A673 (cell line): ENCODE measurements around the gene ZSCAN21.

Source experiments
- EZH2 ChIP-seq: fragments of 200-600 bp; sonication (generic); IDR thresholded peaks from 2 replicates; pipeline ENCODE4 v1.6.1; 2017; ENCODE audit warnings: borderline replicate concordance, low read depth, mild to moderate bottlenecking, mixed read lengths, antibody characterized with exemption, low read length; ENCODE audit not compliant: poor library complexity, severe bottlenecking
- TF ChIP-seq, protein P1 (sequence below): fragments of 300-800, 200-600 bp; sonication (generic); conservative IDR thresholded peaks from 2 replicates; pipeline ENCODE4 v1.5.1; 2017; ENCODE audit warnings: low read depth, mild to moderate bottlenecking, antibody characterized with exemption, low read length, moderate library complexity, mixed read lengths

DNA sequence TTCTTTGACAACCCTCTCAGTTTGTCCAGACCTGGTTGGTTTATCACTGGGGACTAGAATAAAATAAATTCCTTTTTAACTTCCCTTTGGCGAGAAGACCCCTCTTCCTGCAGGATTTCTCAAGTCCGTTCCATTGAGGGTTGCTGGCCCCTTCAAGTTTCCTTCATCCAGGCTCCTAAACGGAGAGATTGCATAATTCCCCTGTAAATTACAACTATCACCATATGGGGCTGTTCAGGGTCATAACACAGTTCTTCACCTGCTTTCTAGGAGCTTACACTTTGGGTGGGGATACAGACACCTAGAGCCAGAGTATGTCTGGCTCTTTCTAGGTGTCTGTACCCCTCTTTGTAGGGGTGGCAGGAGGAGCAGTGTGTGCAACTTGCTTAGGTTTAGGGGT is 35.9 kb downstream of the ZSCAN21 start:
- TF ChIP-seq, protein P1, sequence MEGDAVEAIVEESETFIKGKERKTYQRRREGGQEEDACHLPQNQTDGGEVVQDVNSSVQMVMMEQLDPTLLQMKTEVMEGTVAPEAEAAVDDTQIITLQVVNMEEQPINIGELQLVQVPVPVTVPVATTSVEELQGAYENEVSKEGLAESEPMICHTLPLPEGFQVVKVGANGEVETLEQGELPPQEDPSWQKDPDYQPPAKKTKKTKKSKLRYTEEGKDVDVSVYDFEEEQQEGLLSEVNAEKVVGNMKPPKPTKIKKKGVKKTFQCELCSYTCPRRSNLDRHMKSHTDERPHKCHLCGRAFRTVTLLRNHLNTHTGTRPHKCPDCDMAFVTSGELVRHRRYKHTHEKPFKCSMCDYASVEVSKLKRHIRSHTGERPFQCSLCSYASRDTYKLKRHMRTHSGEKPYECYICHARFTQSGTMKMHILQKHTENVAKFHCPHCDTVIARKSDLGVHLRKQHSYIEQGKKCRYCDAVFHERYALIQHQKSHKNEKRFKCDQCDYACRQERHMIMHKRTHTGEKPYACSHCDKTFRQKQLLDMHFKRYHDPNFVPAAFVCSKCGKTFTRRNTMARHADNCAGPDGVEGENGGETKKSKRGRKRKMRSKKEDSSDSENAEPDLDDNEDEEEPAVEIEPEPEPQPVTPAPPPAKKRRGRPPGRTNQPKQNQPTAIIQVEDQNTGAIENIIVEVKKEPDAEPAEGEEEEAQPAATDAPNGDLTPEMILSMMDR: no peak
- no peak for TF ChIP-seq EZH2
